HEK293 (cell line): ENCODE measurements around the gene SS18L1.

Source experiments
- CTCF ChIA-PET: fragments of 350-600 bp; formaldehyde crosslinking; extraction: SDS; loops from one replicate; lab custom pipeline; 2021; ENCODE audit warnings: antibody characterized with exemption; lab: Yijun Ruan, JAX
- POLR2A ChIA-PET: fragments of 300-600 bp; formaldehyde crosslinking; extraction: SDS; loops from one replicate; lab custom pipeline; 2020; ENCODE audit warnings: antibody characterized with exemption, inconsistent platforms; lab: Yijun Ruan, JAX
- H3K27ac ChIP-seq: fragments of 200-500 bp; sonication (Bioruptor generic); 2 replicates; pipeline ENCODE4 v1.5.1; 2014; ENCODE audit warnings: low read depth, low read length, control low read depth, inconsistent platforms; ENCODE audit errors: extremely low read depth
- H3K36me3 ChIP-seq, 2 experiments: fragments of 200-500 bp in 1 of 2; sonication (Bioruptor generic) in 1 of 2; 1 replicate in 1 of 2; 2 replicates in 1 of 2; pipeline ENCODE4 v1.5.1; 2014 to 2017; ENCODE audit warnings: inconsistent platforms in 2 of 2, low read length in 2 of 2; ENCODE audit not compliant: control insufficient read depth in 2 of 2, insufficient read depth in 1 of 2
- H3K4me1 ChIP-seq: fragments of 200-500 bp; sonication (Bioruptor generic); 2 replicates; pipeline ENCODE4 v1.5.1; 2014; ENCODE audit warnings: mild to moderate bottlenecking, low read length, inconsistent platforms; ENCODE audit not compliant: control insufficient read depth, insufficient read depth
- H3K4me3 ChIP-seq: 2 replicates; pipeline ENCODE4 v1.5.1; 2011; ENCODE audit warnings: low read depth, mild to moderate bottlenecking, control low read depth, low read length, moderate library complexity
- H3K9me3 ChIP-seq: fragments of 200-500 bp; sonication (Bioruptor generic); 2 replicates; pipeline ENCODE4 v1.5.1; 2014; ENCODE audit warnings: low read depth, low read length, inconsistent platforms; ENCODE audit not compliant: control insufficient read depth, insufficient read depth
- EGR2 ChIP-seq: fragments of 450-650 bp; formaldehyde crosslinking; IDR thresholded peaks from 2 replicates; pipeline ENCODE4 v1.5.1; 2016; ENCODE audit warnings: low read depth, missing biosample characterization, missing genetic modification characterization
- FEZF1 ChIP-seq: fragments of 450-650 bp; formaldehyde crosslinking; IDR thresholded peaks from 2 replicates; pipeline ENCODE4 v1.5.1; 2016; ENCODE audit warnings: missing biosample characterization, missing genetic modification characterization
- IKZF3 ChIP-seq: fragments of 450-650 bp; IDR thresholded peaks from 2 replicates; pipeline ENCODE4 v1.5.0; 2018; ENCODE audit warnings: missing biosample characterization, mild to moderate bottlenecking, missing genetic modification characterization, moderate library complexity
- SCRT2 ChIP-seq: fragments of 450-650 bp; formaldehyde crosslinking; IDR thresholded peaks from 2 replicates; pipeline ENCODE4 v1.5.1; 2016; ENCODE audit warnings: missing biosample characterization, missing genetic modification characterization
- ZBTB48 ChIP-seq: fragments of 450-650 bp; formaldehyde crosslinking; IDR thresholded peaks from 2 replicates; pipeline ENCODE4 v1.5.1; 2016; ENCODE audit warnings: missing biosample characterization, missing genetic modification characterization
- ZBTB8A ChIP-seq: fragments of 450-650 bp; formaldehyde crosslinking; IDR thresholded peaks from 2 replicates; pipeline ENCODE4 v1.5.1; 2016; ENCODE audit warnings: missing biosample characterization, missing genetic modification characterization
- ZFP41 ChIP-seq: fragments of 450-650 bp; formaldehyde crosslinking; IDR thresholded peaks from 2 replicates; pipeline ENCODE4 v1.5.1; 2016; ENCODE audit warnings: missing biosample characterization, missing genetic modification characterization, borderline replicate concordance
- ZIC2 ChIP-seq: fragments of 450-650 bp; formaldehyde crosslinking; IDR thresholded peaks from 2 replicates; pipeline ENCODE4 v1.5.1; 2016; ENCODE audit warnings: missing biosample characterization, missing genetic modification characterization
- ZNF138 ChIP-seq: fragments of 450-650 bp; formaldehyde crosslinking; IDR thresholded peaks from 2 replicates; pipeline ENCODE4 v1.5.1; 2016; ENCODE audit warnings: missing biosample characterization, missing genetic modification characterization, borderline replicate concordance
- ZNF148 ChIP-seq: fragments of 450-650 bp; formaldehyde crosslinking; IDR thresholded peaks from 2 replicates; pipeline ENCODE4 v1.5.0; 2017; ENCODE audit warnings: missing biosample characterization, missing genetic modification characterization, borderline replicate concordance
- ZNF16 ChIP-seq: fragments of 450-650 bp; formaldehyde crosslinking; IDR thresholded peaks from 2 replicates; pipeline ENCODE4 v1.5.1; 2016; ENCODE audit warnings: low read depth, missing biosample characterization, missing genetic modification characterization
- ZNF184 ChIP-seq: fragments of 450-650 bp; IDR thresholded peaks from 2 replicates; pipeline ENCODE4 v1.5.1; 2018; ENCODE audit warnings: missing biosample characterization, mild to moderate bottlenecking, missing genetic modification characterization
- ZNF549 ChIP-seq: fragments of 450-650 bp; IDR thresholded peaks from 2 replicates; pipeline ENCODE4 v1.5.1; 2018; ENCODE audit warnings: missing biosample characterization, missing genetic modification characterization, mild to moderate bottlenecking, inconsistent platforms, moderate library complexity
- ZNF560 ChIP-seq: fragments of 450-650 bp; formaldehyde crosslinking; IDR thresholded peaks from 2 replicates; pipeline ENCODE4 v1.5.1; 2017; ENCODE audit warnings: missing biosample characterization, missing genetic modification characterization, borderline replicate concordance
- ZNF785 ChIP-seq: fragments of 450-650 bp; formaldehyde crosslinking; IDR thresholded peaks from 2 replicates; pipeline ENCODE4 v1.5.1; 2016; ENCODE audit warnings: missing biosample characterization, missing genetic modification characterization
- TF ChIP-seq, protein P1 (sequence below): fragments of 450-650 bp; formaldehyde crosslinking; IDR thresholded peaks from 2 replicates; pipeline ENCODE4 v1.5.1; 2016; ENCODE audit warnings: missing biosample characterization, missing genetic modification characterization

The SS18L1 gene

GRCh38 chr20:62118113-62119043 lies 25.2 kb upstream of the SS18L1 start:
- CTCF ChIA-PET: no interaction called here
- no peaks in the 10 kb centered on the region for H3K4me1 ChIP-seq
- H3K27ac ChIP-seq: no peak overlapping the region
- H3K9me3 ChIP-seq: no peaks in the 10 kb centered on the region
- no peak overlapping the region for H3K4me3 ChIP-seq
- peak; percentile 68 for TF ChIP-seq SCRT2 (tag by site-specific recombination)
- TF ChIP-seq, protein P1, sequence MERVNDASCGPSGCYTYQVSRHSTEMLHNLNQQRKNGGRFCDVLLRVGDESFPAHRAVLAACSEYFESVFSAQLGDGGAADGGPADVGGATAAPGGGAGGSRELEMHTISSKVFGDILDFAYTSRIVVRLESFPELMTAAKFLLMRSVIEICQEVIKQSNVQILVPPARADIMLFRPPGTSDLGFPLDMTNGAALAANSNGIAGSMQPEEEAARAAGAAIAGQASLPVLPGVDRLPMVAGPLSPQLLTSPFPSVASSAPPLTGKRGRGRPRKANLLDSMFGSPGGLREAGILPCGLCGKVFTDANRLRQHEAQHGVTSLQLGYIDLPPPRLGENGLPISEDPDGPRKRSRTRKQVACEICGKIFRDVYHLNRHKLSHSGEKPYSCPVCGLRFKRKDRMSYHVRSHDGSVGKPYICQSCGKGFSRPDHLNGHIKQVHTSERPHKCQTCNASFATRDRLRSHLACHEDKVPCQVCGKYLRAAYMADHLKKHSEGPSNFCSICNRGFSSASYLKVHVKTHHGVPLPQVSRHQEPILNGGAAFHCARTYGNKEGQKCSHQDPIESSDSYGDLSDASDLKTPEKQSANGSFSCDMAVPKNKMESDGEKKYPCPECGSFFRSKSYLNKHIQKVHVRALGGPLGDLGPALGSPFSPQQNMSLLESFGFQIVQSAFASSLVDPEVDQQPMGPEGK (tag by site-specific recombination): no peak
- POLR2A ChIA-PET: interaction anchor here (1.9 kb wide), 1 partner anchor 52 kb away, joined by 6 read pairs; no protein-coding TSS in a partner anchor
- H3K36me3 ChIP-seq: no peaks in the 10 kb centered on the region

GRCh38 chr20:62119115-62119514 lies 24.5 kb upstream of the SS18L1 start:
- no peak for TF ChIP-seq ZBTB8A (tag by site-specific recombination)
- TF ChIP-seq ZNF16 (tag by site-specific recombination): no peak
- TF ChIP-seq ZFP41 (tag by site-specific recombination): no peak
- TF ChIP-seq ZIC2 (tag by site-specific recombination): no peak
- TF ChIP-seq ZNF549 (tag by site-specific recombination): no peak
- no peak for TF ChIP-seq ZNF148 (tag by site-specific recombination)
- no peak for TF ChIP-seq ZNF184 (tag by site-specific recombination)
- no peak for TF ChIP-seq ZBTB48 (tag by site-specific recombination)
- no peak for TF ChIP-seq ZNF560 (tag by site-specific recombination)
- no peak for TF ChIP-seq IKZF3 (tag by site-specific recombination)
- no peak for TF ChIP-seq ZNF785 (tag by site-specific recombination)
- TF ChIP-seq FEZF1: no peak
- TF ChIP-seq EGR2 (tag by site-specific recombination): no peak
- no peak for TF ChIP-seq ZNF138
- Histone ChIP-seq H3K4me1 (no peaks in the 10 kb centered on the region), H3K36me3 (peaks cover 0 to 6% of the 10 kb centered on the region in 2 experiments; a peak in 1 of 3 replicates), H3K4me3 (no peak overlapping the region), H3K27ac (no peak overlapping the region), H3K9me3 (no peaks in the 10 kb centered on the region)
- ChIA-PET POLR2A (interaction anchor here (1.9 kb wide), 1 partner anchor 52 kb away, joined by 6 read pairs; no protein-coding TSS in a partner anchor), CTCF (no interaction called here)
